ENCODE measurements around the gene KIF3B.
A peak's percentile ranks its signal among the peaks of the same experiment; 100 is the strongest.

Gene KIF3B

GRCh38 chr20:32296412-32296811 is 19.0 kb downstream of the KIF3B start:
- no peak for DNase-seq (ENCODE audit: low spot score in 2 of 2)
- H3K27ac Mint-ChIP-seq: no peak overlapping the region
- H3K9me3 Mint-ChIP-seq: no peaks in the 10 kb centered on the region
- H3K4me1 Mint-ChIP-seq: peaks cover 27% of the 10 kb centered on the region
- H3K36me3 Mint-ChIP-seq: peaks cover 4% of the 10 kb centered on the region
- ATAC-seq (ENCODE audit: low read depth): no peak
- no peaks in the 10 kb centered on the region for H3K27me3 Mint-ChIP-seq
- no peak overlapping the region for H3K4me3 Mint-ChIP-seq

GRCh38 chr20:32296819-32297420 is 19.5 kb downstream of the KIF3B start:
- no peak overlapping the region for H3K4me3 Mint-ChIP-seq
- DNase-seq (ENCODE audit: low spot score in 2 of 2) (no peak), ATAC-seq (ENCODE audit: low read depth) (no peak)
- H3K36me3 Mint-ChIP-seq: peaks cover 6% of the 10 kb centered on the region
- no peaks in the 10 kb centered on the region for H3K9me3 Mint-ChIP-seq
- H3K4me1 Mint-ChIP-seq: peaks cover 27% of the 10 kb centered on the region
- no peaks in the 10 kb centered on the region for H3K27me3 Mint-ChIP-seq
- peak overlapping the region; percentile 48 for H3K27ac Mint-ChIP-seq

GRCh38 chr20:32297439-32297838 is 20.0 kb downstream of the KIF3B start:
- H3K4me1 Mint-ChIP-seq: peaks cover 27% of the 10 kb centered on the region
- H3K36me3 Mint-ChIP-seq: peaks cover 6% of the 10 kb centered on the region
- no peaks in the 10 kb centered on the region for H3K27me3 Mint-ChIP-seq
- H3K4me3 Mint-ChIP-seq: no peak overlapping the region
- H3K27ac Mint-ChIP-seq: peak overlapping the region; percentile 48
- no peaks in the 10 kb centered on the region for H3K9me3 Mint-ChIP-seq
- ATAC-seq (ENCODE audit: low read depth) (no peak), DNase-seq (ENCODE audit: low spot score in 2 of 2) (no peak)

- peaks cover 19% of the 10 kb centered on the region for H3K4me1 Mint-ChIP-seq
- peaks cover 6% of the 10 kb centered on the region for H3K36me3 Mint-ChIP-seq
- no peaks in the 10 kb centered on the region for H3K9me3 Mint-ChIP-seq
- DNase-seq (ENCODE audit: low spot score in 2 of 2): no peak
- H3K27ac Mint-ChIP-seq: no peak overlapping the region
- no peaks in the 10 kb centered on the region for H3K27me3 Mint-ChIP-seq
- no peak for ATAC-seq (ENCODE audit: low read depth)
- H3K4me3 Mint-ChIP-seq: no peak overlapping the region
These were observed 23.2 kb downstream of the KIF3B start for GRCh38 chr20:32300647-32301046.

GRCh38 chr20:32301719-32302506 is 24.5 kb downstream of the KIF3B start:
- DNase-seq (ENCODE audit: low spot score in 2 of 2): no peak
- H3K4me1 Mint-ChIP-seq: peaks cover 15% of the 10 kb centered on the region
- ATAC-seq (ENCODE audit: low read depth): no peak
- no peak overlapping the region for H3K4me3 Mint-ChIP-seq
- H3K9me3 Mint-ChIP-seq: no peaks in the 10 kb centered on the region
- no peaks in the 10 kb centered on the region for H3K27me3 Mint-ChIP-seq
- peaks cover 6% of the 10 kb centered on the region for H3K36me3 Mint-ChIP-seq
- H3K27ac Mint-ChIP-seq: no peak overlapping the region

GRCh38 chr20:32302507-32302872 is 25.0 kb downstream of the KIF3B start:
- H3K27me3 Mint-ChIP-seq: no peaks in the 10 kb centered on the region
- peaks cover 6% of the 10 kb centered on the region for H3K36me3 Mint-ChIP-seq
- H3K4me1 Mint-ChIP-seq: peaks cover 15% of the 10 kb centered on the region
- no peaks in the 10 kb centered on the region for H3K9me3 Mint-ChIP-seq
- H3K4me3 Mint-ChIP-seq: no peak overlapping the region
- no peak overlapping the region for H3K27ac Mint-ChIP-seq
- no peak for ATAC-seq (ENCODE audit: low read depth)
- DNase-seq (ENCODE audit: low spot score in 2 of 2): no peak

GRCh38 chr20:32304131-32304746 is 26.8 kb downstream of the KIF3B start:
- Mint-ChIP-seq H3K4me1 (peaks cover 7% of the 10 kb centered on the region), H3K27ac (no peak overlapping the region), H3K4me3 (no peak overlapping the region), H3K36me3 (peaks cover 6% of the 10 kb centered on the region), H3K9me3 (no peaks in the 10 kb centered on the region), H3K27me3 (no peaks in the 10 kb centered on the region)
- DNase-seq (ENCODE audit: low spot score in 2 of 2) (no peak), ATAC-seq (ENCODE audit: low read depth) (no peak)

GRCh38 chr20:32312718-32313424 is 35.4 kb downstream of the KIF3B start:
- H3K27me3 Mint-ChIP-seq: no peaks in the 10 kb centered on the region
- H3K4me3 Mint-ChIP-seq: no peak overlapping the region
- peaks cover 5% of the 10 kb centered on the region for H3K4me1 Mint-ChIP-seq
- peaks cover 36% of the 10 kb centered on the region for H3K36me3 Mint-ChIP-seq
- no peak for DNase-seq (ENCODE audit: low spot score in 2 of 2)
- no peaks in the 10 kb centered on the region for H3K9me3 Mint-ChIP-seq
- H3K27ac Mint-ChIP-seq: no peak overlapping the region
- no peak for ATAC-seq (ENCODE audit: low read depth)

GRCh38 chr20:32314768-32315167 is 37.3 kb downstream of the KIF3B start:
- Mint-ChIP-seq H3K4me1 (peaks cover 5% of the 10 kb centered on the region), H3K4me3 (no peak overlapping the region), H3K36me3 (peaks cover 39% of the 10 kb centered on the region), H3K27ac (peak overlapping the region; percentile 32), H3K27me3 (no peaks in the 10 kb centered on the region), H3K9me3 (no peaks in the 10 kb centered on the region)
- no peak for ATAC-seq (ENCODE audit: low read depth)
- no peak for DNase-seq (ENCODE audit: low spot score in 2 of 2)

GRCh38 chr20:32315399-32315798 is 37.9 kb downstream of the KIF3B start:
- no peaks in the 10 kb centered on the region for H3K9me3 Mint-ChIP-seq
- no peak for ATAC-seq (ENCODE audit: low read depth)
- H3K4me1 Mint-ChIP-seq: peaks cover 5% of the 10 kb centered on the region
- H3K4me3 Mint-ChIP-seq: no peak overlapping the region
- H3K27ac Mint-ChIP-seq: peak overlapping the region; percentile 32
- DNase-seq (ENCODE audit: low spot score in 2 of 2): no peak
- peaks cover 37% of the 10 kb centered on the region for H3K36me3 Mint-ChIP-seq
- H3K27me3 Mint-ChIP-seq: no peaks in the 10 kb centered on the region

- H3K27me3 Mint-ChIP-seq: no peaks in the 10 kb centered on the region
- H3K36me3 Mint-ChIP-seq: peaks cover 34% of the 10 kb centered on the region
- no peaks in the 10 kb centered on the region for H3K9me3 Mint-ChIP-seq
- ATAC-seq (ENCODE audit: low read depth): no peak
- no peak overlapping the region for H3K4me3 Mint-ChIP-seq
- peak overlapping the region; percentile 29 for H3K27ac Mint-ChIP-seq
- DNase-seq (ENCODE audit: low spot score in 2 of 2): no peak
- peaks cover 5% of the 10 kb centered on the region for H3K4me1 Mint-ChIP-seq
These were observed 38.4 kb downstream of the KIF3B start for GRCh38 chr20:32315891-32316290.

GRCh38 chr20:32316667-32317066 is 39.2 kb downstream of the KIF3B start:
- Mint-ChIP-seq H3K4me3 (no peak overlapping the region), H3K36me3 (peaks cover 35% of the 10 kb centered on the region), H3K9me3 (no peaks in the 10 kb centered on the region), H3K4me1 (peaks cover 5% of the 10 kb centered on the region), H3K27ac (peak overlapping the region; percentile 29), H3K27me3 (no peaks in the 10 kb centered on the region)
- ATAC-seq (ENCODE audit: low read depth) (no peak), DNase-seq (ENCODE audit: low spot score in 2 of 2) (no peak)

- peaks cover 31% of the 10 kb centered on the region for H3K36me3 Mint-ChIP-seq
- H3K4me1 Mint-ChIP-seq: no peaks in the 10 kb centered on the region
- DNase-seq (ENCODE audit: low spot score in 2 of 2) (no peak), ATAC-seq (ENCODE audit: low read depth) (no peak)
- H3K9me3 Mint-ChIP-seq: no peaks in the 10 kb centered on the region
- no peak overlapping the region for H3K4me3 Mint-ChIP-seq
- no peak overlapping the region for H3K27ac Mint-ChIP-seq
- H3K27me3 Mint-ChIP-seq: no peaks in the 10 kb centered on the region
These were observed 41.6 kb downstream of the KIF3B start for GRCh38 chr20:32319100-32319499.

GRCh38 chr20:32320305-32320704 is 42.9 kb downstream of the KIF3B start:
- DNase-seq (ENCODE audit: low spot score in 2 of 2) (no peak), ATAC-seq (ENCODE audit: low read depth) (no peak)
- Mint-ChIP-seq H3K4me3 (no peak overlapping the region), H3K36me3 (peaks cover 24% of the 10 kb centered on the region), H3K27me3 (no peaks in the 10 kb centered on the region), H3K4me1 (no peaks in the 10 kb centered on the region), H3K9me3 (no peaks in the 10 kb centered on the region), H3K27ac (no peak overlapping the region)
